Liver (tissue), 9 donors: Measurements from ENCODE around the gene GNA14. TPM values are rescaled to one million over a fixed set of nuclear protein-coding genes. Genes with fewer than 3 reads are reported as not detected.

Experiments
- DNase-seq: peaks from one replicate; pipeline ENCODE4 v3.0.0-alpha.2; 2017; ENCODE audit warnings: low spot score
- H3K27ac ChIP-seq, 2 donors: one replicate each; pipeline ENCODE4 v1.7.0; 2013; ENCODE audit warnings: inconsistent platforms in 2 of 2, low read length in 2 of 2, control low read depth in 1 of 2, low read depth in 1 of 2, mild to moderate bottlenecking in 1 of 2
- H3K27me3 ChIP-seq, 4 donors: one replicate each; pipeline versions ENCODE4 v1.6.1 to v1.7.0; 2013; ENCODE audit warnings: low read length in 3 of 4, inconsistent platforms in 1 of 4, mild to moderate bottlenecking in 1 of 4, moderate library complexity in 1 of 4; ENCODE audit not compliant: control insufficient read depth in 4 of 4, insufficient read depth in 4 of 4
- H3K36me3 ChIP-seq, 4 donors: one replicate each; pipeline versions ENCODE4 v1.6.1 to v1.7.0; 2013; ENCODE audit warnings: low read length in 3 of 4, mild to moderate bottlenecking in 3 of 4, low read depth in 1 of 4, moderate library complexity in 1 of 4; ENCODE audit not compliant: control insufficient read depth in 4 of 4, insufficient read depth in 3 of 4
- H3K4me1 ChIP-seq, 4 donors: one replicate each; pipeline versions ENCODE4 v1.6.1 to v1.7.0; 2013; ENCODE audit warnings: low read length in 3 of 4, mild to moderate bottlenecking in 3 of 4, moderate library complexity in 1 of 4; ENCODE audit not compliant: control insufficient read depth in 4 of 4, insufficient read depth in 4 of 4
- H3K4me3 ChIP-seq, 3 donors: one replicate each; pipeline versions ENCODE4 v1.6.1 to v1.7.0; 2013; ENCODE audit warnings: low read length in 3 of 3, control low read depth in 1 of 3, low read depth in 1 of 3, mild to moderate bottlenecking in 1 of 3
- H3K9ac ChIP-seq, 2 donors: one replicate each; pipeline ENCODE4 v1.7.0; 2013; ENCODE audit warnings: low read length in 2 of 2, mild to moderate bottlenecking in 2 of 2, moderate library complexity in 2 of 2, control low read depth in 1 of 2, low read depth in 1 of 2
- H3K9me3 ChIP-seq, 4 donors: one replicate each; pipeline versions ENCODE4 v1.6.1 to v1.7.0; 2013; ENCODE audit warnings: low read length in 3 of 4; ENCODE audit not compliant: control insufficient read depth in 4 of 4
- ATF3 ChIP-seq: IDR thresholded peaks from 2 replicates; pipeline ENCODE4 v1.6.1; 2016; ENCODE audit warnings: antibody characterized with exemption
- CTCF ChIP-seq: fragments of 150-350 bp; IDR thresholded peaks from 2 replicates; pipeline ENCODE4 v1.5.1; 2017; ENCODE audit warnings: improper control_type of control experiment, low read depth, low read length; ENCODE audit not compliant: missing input control
- EGR1 ChIP-seq, 2 donors: IDR thresholded peaks; 2 replicates each; pipeline ENCODE4 v1.6.1; 2016 to 2018; ENCODE audit warnings: antibody characterized with exemption in 2 of 2, low read depth in 2 of 2
- FOXA2 ChIP-seq: IDR thresholded peaks from 2 replicates; pipeline ENCODE4 v1.6.1; 2016; ENCODE audit warnings: antibody characterized with exemption
- GABPA ChIP-seq, 2 donors: IDR thresholded peaks in 1 of 2; conservative IDR thresholded peaks in 1 of 2; 2 replicates each; pipeline ENCODE4 v1.6.1; 2016; ENCODE audit warnings: antibody characterized with exemption in 2 of 2, mild to moderate bottlenecking in 1 of 2, moderate library complexity in 1 of 2
- HNF4A ChIP-seq, 2 donors: conservative IDR thresholded peaks; 2 replicates each; pipeline ENCODE4 v1.6.1; 2016; ENCODE audit warnings: antibody characterized with exemption in 2 of 2, mild to moderate bottlenecking in 2 of 2
- HNF4G ChIP-seq: IDR thresholded peaks from 2 replicates; pipeline ENCODE4 v1.6.1; 2016; ENCODE audit warnings: antibody characterized with exemption
- JUND ChIP-seq, 2 donors: IDR thresholded peaks; 2 replicates each; pipeline ENCODE4 v1.6.1; 2016; ENCODE audit warnings: antibody characterized with exemption in 2 of 2
- NR2F2 ChIP-seq: IDR thresholded peaks from 2 replicates; pipeline ENCODE4 v1.6.1; 2016; ENCODE audit warnings: antibody characterized with exemption
- RAD21 ChIP-seq, 2 donors: IDR thresholded peaks; 2 replicates each; pipeline ENCODE4 v1.6.1; 2016; ENCODE audit warnings: antibody characterized with exemption in 2 of 2, mild to moderate bottlenecking in 2 of 2
- REST ChIP-seq: IDR thresholded peaks from 2 replicates; pipeline ENCODE4 v1.6.1; 2016; ENCODE audit warnings: antibody characterized with exemption, mild to moderate bottlenecking
- RXRA ChIP-seq, 2 donors: IDR thresholded peaks; 2 replicates each; pipeline ENCODE4 v1.6.1; 2017 to 2018; ENCODE audit warnings: antibody characterized with exemption in 2 of 2, mild to moderate bottlenecking in 1 of 2
- SP1 ChIP-seq: IDR thresholded peaks from 2 replicates; pipeline ENCODE4 v1.6.1; 2018; ENCODE audit warnings: antibody characterized with exemption, mild to moderate bottlenecking
- TAF1 ChIP-seq: conservative IDR thresholded peaks from 2 replicates; pipeline ENCODE4 v1.6.1; 2016; ENCODE audit warnings: antibody characterized with exemption, mild to moderate bottlenecking
- YY1 ChIP-seq: IDR thresholded peaks from 2 replicates; pipeline ENCODE4 v1.6.1; 2016; ENCODE audit warnings: antibody characterized with exemption, mild to moderate bottlenecking
- ZBTB33 ChIP-seq: IDR thresholded peaks from 2 replicates; pipeline ENCODE4 v1.6.1; 2016; ENCODE audit warnings: antibody characterized with exemption
- WGBS: extraction: QIAGEN DNeasy Blood & Tissue Kit; methylation state at CpG from one replicate; pipeline ENCODE4 v1.1.7; 2013; 5-methylcytosine and 5-hydroxymethylcytosine counted together
- polyA plus RNA-seq, 2 donors: library from polyadenylated mRNA; stranded (reverse) in 1 of 2; unstranded in 1 of 2; fragments of 200-250 nt in 1 of 2; fragments of >200 nt in 1 of 2; fragmentation: Nextera tagmentation in 1 of 2; extraction: Ambion mirVana in 1 of 2; gene quantifications; one replicate each; pipeline versions ENCODE4 v1.2.1 to v1.2.3, GENCODE V29; 2013 to 2015
- total RNA-seq, 2 donors: library from RNA; depleted of rRNA; stranded (reverse); fragments of >200 nt; gene quantifications; one replicate each; pipeline ENCODE4 v1.2.3, GENCODE V29; 2014
- donor health status: healthy.
- donor health status: healthy.
- donor health status: healthy.
- donor health status: healthy.
- donor health status: healthy.

Gene GNA14
- total and polyA plus RNA-seq, 4 donors, result 1.1 to 5.4 (median 2.9) TPM

- TF ChIP-seq ATF3 (no peak), YY1 (no peak), RXRA (IDR thresholded peaks at IDR 0.05) (no peak), GABPA (IDR thresholded peaks at IDR 0.05 in 1 of 2, conservative IDR thresholded peaks at IDR 0.05 in 1 of 2) (no peak)
Observed at GRCh38 chr9:77659926-77660325, 11.8 kb upstream of the GNA14 start (continued).

- TF ChIP-seq TAF1, result no peak
- no peak for TF ChIP-seq HNF4G
- no peak for TF ChIP-seq EGR1 (IDR thresholded peaks at IDR 0.05; ENCODE audit: low read depth in 2 of 2)
- no peak for TF ChIP-seq ATF3
- TF ChIP-seq SP1, result no peak
- TF ChIP-seq JUND (IDR thresholded peaks at IDR 0.05), result no peak
- no peak for TF ChIP-seq ZBTB33
- 96% methylated on average over 3 of the region's 3 CpGs for WGBS
- no peaks in the 10 kb centered on the region for H3K36me3 ChIP-seq
- no peak overlapping the region for H3K4me3 ChIP-seq
- H3K4me1 ChIP-seq, result peaks cover 3 to 19% (median 15%) of the 10 kb centered on the region in 4 donors
- no peaks in the 10 kb centered on the region for H3K9me3 ChIP-seq
- no peak overlapping the region for H3K9ac ChIP-seq
- DNase-seq, result no peak
- H3K27me3 ChIP-seq, result no peaks in the 10 kb centered on the region
- H3K27ac ChIP-seq, result no peak overlapping the region
Observed at GRCh38 chr9:77651203-77651602, 3.1 kb upstream of the GNA14 start.

- TF ChIP-seq REST, result no peak
- TF ChIP-seq SP1, result no peak
- no peak for TF ChIP-seq ATF3
- peak; percentile 15 for TF ChIP-seq NR2F2
- TF ChIP-seq GABPA (IDR thresholded peaks at IDR 0.05 in 1 of 2, conservative IDR thresholded peaks at IDR 0.05 in 1 of 2), result no peak
- peak in 1 of 2 donors; percentile 22 for TF ChIP-seq HNF4A (conservative IDR thresholded peaks at IDR 0.05)
- peak; percentile 28 for TF ChIP-seq CTCF
- TF ChIP-seq ZBTB33, result no peak
- no peak for TF ChIP-seq FOXA2
- peak; percentile 66 to 71 for TF ChIP-seq RAD21 (IDR thresholded peaks at IDR 0.05)
- H3K36me3 ChIP-seq, result no peaks in the 10 kb centered on the region
- peak overlapping the region; percentile 58 to 66 for H3K9ac ChIP-seq
- DNase-seq, result no peak
- 43% methylated on average over 10 of the region's 10 CpGs for WGBS
- H3K4me1 ChIP-seq, result peaks cover 3 to 19% (median 15%) of the 10 kb centered on the region in 4 donors
- no peaks in the 10 kb centered on the region for H3K9me3 ChIP-seq
- H3K27me3 ChIP-seq, result no peaks in the 10 kb centered on the region
- peak overlapping the region; percentile 61 to 82 (median 63) for H3K4me3 ChIP-seq
- peak overlapping the region; percentile 55 to 67 for H3K27ac ChIP-seq
Observed at GRCh38 chr9:77649109-77649812, 1.1 kb upstream of the GNA14 start.
